Thymus (tissue), 11 donors: ENCODE measurements around the gene MAGI1. TPM values are rescaled to one million over a fixed set of nuclear protein-coding genes. Genes with fewer than 3 reads are reported as not detected.
"Not testable (repeated sequence)": the region's sequence is repeated elsewhere in the genome, so short reads cannot be mapped to it uniquely, and the experiment has no call there.

Source experiments
- DNase-seq, 9 donors: peaks; one replicate each; pipeline ENCODE4 v3.0.0-alpha.2; 2013; ENCODE audit warnings: low spot score in 9 of 9, low read depth in 6 of 9, missing footprints in 1 of 9
- H3K27ac ChIP-seq, 2 donors: one replicate each; pipeline ENCODE4 v1.5.1; 2013; ENCODE audit warnings: control low read depth in 1 of 2, low read depth in 1 of 2, low read length in 1 of 2, mild to moderate bottlenecking in 1 of 2, moderate library complexity in 1 of 2
- H3K27me3 ChIP-seq, 2 donors: one replicate each; pipeline ENCODE4 v1.5.1; 2013; ENCODE audit warnings: low read length in 1 of 2; ENCODE audit not compliant: control insufficient read depth in 2 of 2, insufficient read depth in 1 of 2
- H3K36me3 ChIP-seq, 2 donors: one replicate each; pipeline ENCODE4 v1.5.1; 2013; ENCODE audit warnings: low read length in 1 of 2, mild to moderate bottlenecking in 1 of 2, moderate library complexity in 1 of 2; ENCODE audit not compliant: control insufficient read depth in 2 of 2, insufficient read depth in 2 of 2
- H3K4me1 ChIP-seq, 2 donors: one replicate each; pipeline ENCODE4 v1.5.1; 2013; ENCODE audit warnings: low read length in 2 of 2; ENCODE audit not compliant: control insufficient read depth in 2 of 2, insufficient read depth in 2 of 2
- H3K4me3 ChIP-seq, 2 donors: one replicate each; pipeline ENCODE4 v1.5.1; 2013; ENCODE audit warnings: low read length in 2 of 2, control low read depth in 1 of 2, mild to moderate bottlenecking in 1 of 2
- H3K9me3 ChIP-seq, 2 donors: one replicate each; pipeline ENCODE4 v1.5.1; 2013; ENCODE audit warnings: low read length in 1 of 2, mild to moderate bottlenecking in 1 of 2; ENCODE audit not compliant: control insufficient read depth in 2 of 2, insufficient read depth in 1 of 2
- WGBS: extraction: QIAGEN DNeasy Blood & Tissue Kit; methylation state at CpG from one replicate; pipeline ENCODE4 v1.1.7; 2013; 5-methylcytosine and 5-hydroxymethylcytosine counted together
- polyA plus RNA-seq: library from polyadenylated mRNA; stranded (reverse); fragments of 200-250 nt; gene quantifications from one replicate; pipeline ENCODE4 v1.2.3, GENCODE V29; 2013
- total RNA-seq: library from RNA; stranded (reverse); fragments of 120-200 nt; gene quantifications from one replicate; pipeline ENCODE4 v1.2.4, GENCODE V29; 2013
- donor health status: healthy.

MAGI1 gene
- total and polyA plus RNA-seq, 2 donors: 5.1 to 6.1 TPM

- H3K36me3 ChIP-seq: no peaks in the 10 kb centered on the region
- 92% methylated on average over 3 of the region's 3 CpGs for WGBS
- H3K4me1 ChIP-seq: no peaks in the 10 kb centered on the region
- no peaks in the 10 kb centered on the region for H3K9me3 ChIP-seq
- H3K4me3 ChIP-seq: no peak overlapping the region
- no peak for DNase-seq
- H3K27me3 ChIP-seq: no peaks in the 10 kb centered on the region
- H3K27ac ChIP-seq: no peak overlapping the region
Observed at GRCh38 chr3:65526656-65527055, 512.1 kb downstream of the MAGI1 start.

- no peaks in the 10 kb centered on the region for H3K9me3 ChIP-seq
- no peak overlapping the region for H3K4me3 ChIP-seq
- 91% methylated on average over 4 of the region's 4 CpGs for WGBS
- no peaks in the 10 kb centered on the region for H3K27me3 ChIP-seq
- no peaks in the 10 kb centered on the region for H3K4me1 ChIP-seq
- H3K36me3 ChIP-seq: no peaks in the 10 kb centered on the region
- H3K27ac ChIP-seq: no peak overlapping the region
- no peak for DNase-seq
Observed at GRCh38 chr3:65524584-65524983, 514.1 kb downstream of the MAGI1 start.

- WGBS: 85% methylated on average over 4 of the region's 4 CpGs
- H3K4me3 ChIP-seq: no peak overlapping the region
- no peak for DNase-seq
- H3K4me1 ChIP-seq: no peaks in the 10 kb centered on the region
- H3K36me3 ChIP-seq: no peaks in the 10 kb centered on the region
- H3K27me3 ChIP-seq: no peaks in the 10 kb centered on the region
- no peak overlapping the region for H3K27ac ChIP-seq
- no peaks in the 10 kb centered on the region for H3K9me3 ChIP-seq
Observed at GRCh38 chr3:65523878-65524277, 514.8 kb downstream of the MAGI1 start.

GRCh38 chr3:65521032-65521431 is 517.7 kb downstream of the MAGI1 start:
- 83% methylated on average over 2 of the region's 2 CpGs for WGBS
- Histone ChIP-seq H3K36me3 (no peaks in the 10 kb centered on the region), H3K27ac (no peak overlapping the region)

GRCh38 chr3:65516998-65517397 is 521.7 kb downstream of the MAGI1 start:
- Histone ChIP-seq H3K4me1 (no peaks in the 10 kb centered on the region), H3K36me3 (no peaks in the 10 kb centered on the region), H3K27me3 (no peaks in the 10 kb centered on the region), H3K27ac (no peak overlapping the region), H3K9me3 (no peaks in the 10 kb centered on the region), H3K4me3 (no peak overlapping the region)
- no peak for DNase-seq
- 99% methylated on average over 5 of the region's 5 CpGs for WGBS

More at GRCh38 chr3:65521032-65521431, 517.7 kb downstream of the MAGI1 start:
- H3K27me3 ChIP-seq: no peaks in the 10 kb centered on the region
- H3K4me1 ChIP-seq: no peaks in the 10 kb centered on the region
- H3K9me3 ChIP-seq: no peaks in the 10 kb centered on the region
- no peak overlapping the region for H3K4me3 ChIP-seq
- DNase-seq: no peak

GRCh38 chr3:65514317-65514716 is 524.4 kb downstream of the MAGI1 start:
- 98% methylated on average over 1 of the region's 1 CpG for WGBS
- DNase-seq, H3K36me3 ChIP-seq, H3K9me3 ChIP-seq, H3K4me1 ChIP-seq, H3K4me3 ChIP-seq, H3K27ac ChIP-seq, H3K27me3 ChIP-seq: not testable (repeated sequence)

- not testable (repeated sequence) for H3K4me1 ChIP-seq, H3K27me3 ChIP-seq, H3K27ac ChIP-seq, DNase-seq, H3K36me3 ChIP-seq, H3K4me3 ChIP-seq, H3K9me3 ChIP-seq
- 82% methylated on average over 19 of the region's 24 CpGs for WGBS
Observed at GRCh38 chr3:65509423-65509794, 529.3 kb downstream of the MAGI1 start.

GRCh38 chr3:65508750-65509422 is 529.8 kb downstream of the MAGI1 start:
- Histone ChIP-seq H3K4me3 (no peak overlapping the region), H3K4me1 (no peaks in the 10 kb centered on the region)
- 94% methylated on average over 9 of the region's 9 CpGs for WGBS

GRCh38 chr3:65507437-65507836 is 531.3 kb downstream of the MAGI1 start:
- Histone ChIP-seq H3K27me3 (no peaks in the 10 kb centered on the region), H3K27ac (no peak overlapping the region), H3K4me3 (no peak overlapping the region), H3K36me3 (no peaks in the 10 kb centered on the region), H3K4me1 (no peaks in the 10 kb centered on the region), H3K9me3 (no peaks in the 10 kb centered on the region)
- DNase-seq: no peak
- WGBS: 84% methylated on average over 3 of the region's 3 CpGs

More at GRCh38 chr3:65508750-65509422, 529.8 kb downstream of the MAGI1 start:
- Histone ChIP-seq H3K36me3 (no peaks in the 10 kb centered on the region), H3K27me3 (no peaks in the 10 kb centered on the region), H3K9me3 (no peaks in the 10 kb centered on the region), H3K27ac (no peak overlapping the region)
- DNase-seq: no peak
